WTC11 (cell line): Measurements from ENCODE around the gene RETREG1.

Source experiments
- FOXK1 ChIP-seq: sonication (generic); formaldehyde crosslinking; IDR thresholded peaks from 2 replicates; pipeline ENCODE4 v1.8.0; 2022; ENCODE audit warnings: mild to moderate bottlenecking, moderate library complexity, missing genetic modification reagents
- HMGXB4 ChIP-seq: sonication (generic); formaldehyde crosslinking; IDR thresholded peaks from 2 replicates; pipeline ENCODE4 v1.8.1; 2023; ENCODE audit warnings: mild to moderate bottlenecking, moderate library complexity, missing genetic modification reagents
- NFYB ChIP-seq: sonication (generic); formaldehyde crosslinking; conservative IDR thresholded peaks from 2 replicates; pipeline ENCODE4 v1.8.0; 2022; ENCODE audit warnings: low read depth, missing genetic modification reagents
- NR2C2 ChIP-seq: sonication (generic); formaldehyde crosslinking; IDR thresholded peaks from 2 replicates; pipeline ENCODE4 v1.8.0; 2022; ENCODE audit warnings: mild to moderate bottlenecking, missing genetic modification reagents
- SP1 ChIP-seq: sonication (generic); formaldehyde crosslinking; conservative IDR thresholded peaks from 2 replicates; pipeline ENCODE4 v1.8.1; 2022; ENCODE audit warnings: missing genetic modification reagents
- USF2 ChIP-seq: sonication (generic); formaldehyde crosslinking; IDR thresholded peaks from 2 replicates; pipeline ENCODE4 v1.8.1; 2023; ENCODE audit warnings: mild to moderate bottlenecking, missing genetic modification reagents, moderate library complexity
- ZNF263 ChIP-seq: sonication (generic); formaldehyde crosslinking; IDR thresholded peaks from 2 replicates; pipeline ENCODE4 v1.8.1; 2022; ENCODE audit warnings: low read depth, mild to moderate bottlenecking, moderate library complexity, missing genetic modification reagents
- ZNF396 ChIP-seq: fragments of 250-450 bp; sonication (Bioruptor Pico); IDR thresholded peaks from 2 replicates; pipeline ENCODE4 v1.8.0; 2021; ENCODE audit warnings: mild to moderate bottlenecking, moderate library complexity, borderline replicate concordance
- ZNF423 ChIP-seq: fragments of 250-450 bp; sonication (Bioruptor Pico); IDR thresholded peaks from 2 replicates; pipeline ENCODE4 v2.1.2; 2022; ENCODE audit warnings: mild to moderate bottlenecking, moderate library complexity
- TF ChIP-seq, protein P1 (sequence below): fragments of 200-600 bp; IDR thresholded peaks from 2 replicates; pipeline ENCODE4 v1.8.0; 2022; ENCODE audit warnings: antibody characterized with exemption
- TF ChIP-seq, protein P2 (sequence below): sonication (generic); formaldehyde crosslinking; conservative IDR thresholded peaks from 2 replicates; pipeline ENCODE4 v1.8.1; 2022; ENCODE audit warnings: mild to moderate bottlenecking, missing genetic modification reagents

- TF ChIP-seq NFYB (CRISPR knock-in tag) (no peak), USF2 (CRISPR knock-in tag) (no peak), ZNF263 (CRISPR knock-in tag) (no peak), HMGXB4 (CRISPR knock-in tag) (no peak), ZNF396 (no peak), SP1 (CRISPR knock-in tag) (no peak), FOXK1 (CRISPR knock-in tag) (no peak), NR2C2 (CRISPR knock-in tag) (no peak), ZNF423 (no peak)
- TF ChIP-seq, protein P1, sequence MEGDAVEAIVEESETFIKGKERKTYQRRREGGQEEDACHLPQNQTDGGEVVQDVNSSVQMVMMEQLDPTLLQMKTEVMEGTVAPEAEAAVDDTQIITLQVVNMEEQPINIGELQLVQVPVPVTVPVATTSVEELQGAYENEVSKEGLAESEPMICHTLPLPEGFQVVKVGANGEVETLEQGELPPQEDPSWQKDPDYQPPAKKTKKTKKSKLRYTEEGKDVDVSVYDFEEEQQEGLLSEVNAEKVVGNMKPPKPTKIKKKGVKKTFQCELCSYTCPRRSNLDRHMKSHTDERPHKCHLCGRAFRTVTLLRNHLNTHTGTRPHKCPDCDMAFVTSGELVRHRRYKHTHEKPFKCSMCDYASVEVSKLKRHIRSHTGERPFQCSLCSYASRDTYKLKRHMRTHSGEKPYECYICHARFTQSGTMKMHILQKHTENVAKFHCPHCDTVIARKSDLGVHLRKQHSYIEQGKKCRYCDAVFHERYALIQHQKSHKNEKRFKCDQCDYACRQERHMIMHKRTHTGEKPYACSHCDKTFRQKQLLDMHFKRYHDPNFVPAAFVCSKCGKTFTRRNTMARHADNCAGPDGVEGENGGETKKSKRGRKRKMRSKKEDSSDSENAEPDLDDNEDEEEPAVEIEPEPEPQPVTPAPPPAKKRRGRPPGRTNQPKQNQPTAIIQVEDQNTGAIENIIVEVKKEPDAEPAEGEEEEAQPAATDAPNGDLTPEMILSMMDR = no peak
- TF ChIP-seq, protein P2, sequence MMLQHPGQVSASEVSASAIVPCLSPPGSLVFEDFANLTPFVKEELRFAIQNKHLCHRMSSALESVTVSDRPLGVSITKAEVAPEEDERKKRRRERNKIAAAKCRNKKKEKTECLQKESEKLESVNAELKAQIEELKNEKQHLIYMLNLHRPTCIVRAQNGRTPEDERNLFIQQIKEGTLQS = no peak
These were observed 92.5 kb downstream of the RETREG1 start for GRCh38 chr5:16524286-16524685.
